ENCODE data around the gene IGF1R. TPM values are rescaled to one million over a fixed set of nuclear protein-coding genes. Genes with fewer than 3 reads are reported as not detected.
A peak's percentile ranks its signal among the peaks of the same experiment; 100 is the strongest.

The IGF1R gene
- total RNA-seq, 2 donors from 2014 or later: 27.3 to 56.2 TPM

DNA sequence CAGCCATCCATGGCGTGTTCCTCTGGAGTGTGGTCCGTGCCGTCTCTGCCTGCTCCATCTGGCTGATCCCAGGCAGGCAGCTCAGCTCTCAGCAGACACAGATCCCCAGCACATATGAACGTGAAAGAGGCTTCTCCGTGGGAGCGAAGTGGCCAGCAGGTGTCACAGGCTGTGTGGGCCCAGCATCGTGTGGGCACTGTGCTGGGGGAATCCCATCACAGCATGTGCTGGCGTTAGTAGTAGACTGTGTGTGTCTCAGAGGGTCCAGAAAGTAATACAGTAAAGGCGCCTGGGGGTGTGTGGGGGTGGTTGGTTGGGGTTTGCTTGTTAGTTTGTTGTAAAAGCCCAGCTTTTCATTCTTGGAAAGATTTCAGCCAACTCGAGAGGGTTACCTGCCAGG is 147.6 kb downstream of the IGF1R start:
- DNase-seq (no peak), ATAC-seq (no peak)
- intact Hi-C loops (cut with DNase I): no loop called here

GRCh38 chr15:98796685-98797357 is 148.5 kb downstream of the IGF1R start:
- intact Hi-C loops (cut with DNase I): no loop called here
- no peak for ATAC-seq
- no peak for DNase-seq

DNA sequence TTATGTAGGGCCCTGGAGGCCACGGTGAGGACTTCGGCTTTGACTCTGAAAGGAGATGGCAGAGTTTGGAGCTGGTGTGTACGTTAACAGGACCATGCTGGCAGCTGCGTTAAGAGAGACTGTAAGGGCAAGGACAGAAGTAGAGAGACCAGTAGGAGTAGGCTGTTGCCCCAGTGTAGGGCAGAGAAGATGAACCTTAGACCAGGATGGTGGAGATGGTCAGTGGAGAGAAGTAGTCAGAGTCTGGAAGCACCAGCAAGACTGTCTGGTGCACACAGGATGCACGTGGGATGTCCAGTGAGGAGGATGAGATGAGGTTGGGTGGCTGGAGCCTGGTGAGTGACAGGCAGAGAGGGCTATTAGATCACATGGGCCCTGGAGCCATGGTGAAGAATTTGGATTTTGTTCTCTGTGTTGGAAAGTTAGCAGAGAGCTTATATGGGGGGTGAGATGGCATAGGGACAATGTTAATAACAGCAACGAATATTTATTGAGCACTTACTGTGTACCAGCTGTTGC is 150.1 kb downstream of the IGF1R start:
- ATAC-seq (no peak), DNase-seq (no peak)
- intact Hi-C loops (cut with DNase I): no loop called here

GRCh38 chr15:98799461-98800390 is 151.4 kb downstream of the IGF1R start:
- DNase-seq (no peak), ATAC-seq (peak in 1 of 2 donors; percentile 51)
- intact Hi-C loops (cut with DNase I): no loop called here

DNA sequence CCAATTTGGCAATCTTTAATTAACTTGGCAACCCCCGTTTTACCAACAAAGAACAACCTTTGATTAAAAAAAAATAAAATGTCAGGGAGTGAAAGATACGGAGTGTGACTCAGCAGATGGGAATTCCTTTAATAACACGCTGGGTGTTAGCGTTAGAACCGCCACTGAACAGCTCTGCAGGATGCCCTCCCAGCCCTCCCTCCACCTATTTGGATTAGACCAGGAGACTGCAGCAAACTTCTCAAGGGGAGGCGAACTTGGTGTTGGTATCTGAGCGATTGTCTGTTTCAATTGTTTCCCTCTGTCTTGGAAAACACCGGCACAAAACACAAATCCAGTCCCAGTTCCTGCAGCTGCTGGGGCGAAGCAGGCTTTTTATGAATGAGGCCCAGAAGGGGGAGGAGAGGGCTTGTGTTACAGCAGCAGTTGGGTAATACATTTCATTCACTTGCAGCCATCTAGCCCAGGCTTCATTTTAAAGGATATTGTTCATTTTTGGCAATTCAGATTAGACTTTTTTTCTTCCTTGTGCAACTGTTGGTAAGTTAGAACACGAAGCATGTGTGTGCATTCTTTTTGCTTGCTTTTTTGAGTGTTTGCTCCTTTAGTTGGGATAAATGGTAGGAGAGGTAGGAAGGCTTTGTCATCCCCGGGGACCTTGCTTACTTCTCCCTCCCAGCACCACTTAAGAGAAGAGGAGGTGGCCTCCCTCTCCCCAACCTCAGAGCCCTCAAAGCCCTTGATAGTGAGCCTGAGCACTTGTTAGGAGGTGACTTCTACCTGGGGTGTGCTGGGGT is 152.3 kb downstream of the IGF1R start:
- DNase-seq (peak; percentile 72), ATAC-seq (peak; percentile 87 to 95)
- intact Hi-C loops (cut with DNase I): no loop called here

DNA sequence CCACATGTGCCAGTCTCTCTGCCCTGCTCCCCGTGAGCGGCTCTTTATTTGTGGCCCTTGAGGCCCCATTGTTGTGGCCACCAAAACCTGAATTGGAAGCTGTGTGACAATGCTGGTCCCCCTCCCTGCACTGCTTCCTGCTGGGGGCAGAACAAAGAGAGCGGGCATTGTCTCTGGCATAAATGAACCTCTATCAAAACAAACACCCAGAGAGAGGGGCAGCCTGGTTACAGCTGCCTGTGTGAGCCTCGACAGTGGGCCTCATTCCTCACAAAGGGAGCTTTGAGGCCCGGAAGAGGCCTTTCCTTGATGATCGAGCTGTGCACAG is 152.9 kb downstream of the IGF1R start:
- DNase-seq: no peak
- intact Hi-C loops (cut with DNase I): no loop called here
- ATAC-seq: no peak

DNA sequence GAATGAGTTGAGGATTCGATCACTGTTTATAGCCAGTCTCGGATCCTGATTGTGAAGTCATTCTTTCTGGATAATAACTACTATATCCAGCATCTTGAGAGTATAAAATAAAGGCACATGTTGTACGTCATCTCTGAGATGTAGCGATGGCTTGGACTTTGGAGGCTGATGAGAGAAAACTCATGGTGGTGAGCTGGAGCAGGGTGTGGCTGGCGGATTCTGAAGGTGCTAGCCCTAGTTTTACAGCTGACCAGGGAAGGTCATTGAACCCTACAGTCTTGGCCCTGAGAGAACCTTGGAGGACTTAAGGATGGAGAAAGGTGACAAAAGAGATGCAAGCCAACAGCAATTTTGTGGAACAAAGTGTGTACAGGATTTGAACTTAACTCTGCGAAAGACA is 153.8 kb downstream of the IGF1R start:
- no peak for DNase-seq
- intact Hi-C loops (cut with DNase I): no loop called here
- ATAC-seq: no peak

DNA sequence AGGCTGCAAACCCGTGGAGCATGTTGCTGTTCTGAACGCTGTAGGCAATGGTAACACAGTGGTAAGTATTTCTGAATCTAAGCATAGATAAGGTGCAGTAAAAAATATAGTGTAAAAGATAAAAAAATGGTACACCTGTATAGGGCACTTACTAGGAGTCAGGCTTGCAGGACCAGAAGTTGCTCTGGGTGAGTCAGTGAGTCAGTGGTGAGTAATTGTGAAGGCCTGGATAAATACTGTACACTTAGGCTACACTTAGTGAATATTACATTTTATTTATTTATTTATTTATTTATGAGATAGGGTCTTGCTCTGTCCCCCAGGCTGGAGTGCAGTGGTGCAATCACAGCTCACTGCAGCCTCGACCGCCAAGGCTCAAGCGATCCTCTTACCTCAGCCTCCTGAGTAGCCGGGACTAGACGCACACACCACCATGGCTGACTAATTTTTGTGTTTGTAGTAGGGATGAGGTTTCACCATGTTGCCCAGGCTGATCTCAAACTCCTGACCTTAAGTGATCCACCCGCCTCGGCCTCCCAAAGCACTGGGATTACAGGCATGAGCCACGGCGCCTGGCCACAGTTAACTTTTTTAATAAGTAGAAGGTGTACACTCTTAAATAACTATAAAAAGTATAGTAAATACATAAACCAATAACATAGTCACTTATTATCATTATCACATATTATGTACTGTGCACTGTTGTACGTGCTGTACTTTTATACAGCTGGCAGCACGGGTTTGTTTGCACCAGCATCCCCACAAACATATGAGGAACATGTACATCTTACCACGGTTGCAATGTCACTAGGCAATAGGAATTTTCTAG is 155.1 kb downstream of the IGF1R start:
- no peak for DNase-seq
- no peak for ATAC-seq
- intact Hi-C loops (cut with DNase I): no loop called here

- intact Hi-C loops (cut with DNase I): no loop called here
- DNase-seq (no peak), ATAC-seq (no peak)
Observed at GRCh38 chr15:98804057-98804380, 155.7 kb downstream of the IGF1R start.

- intact Hi-C loops (cut with DNase I): no loop called here
- ATAC-seq: no peak
Observed at GRCh38 chr15:98805434-98806274, 157.3 kb downstream of the IGF1R start.

DNA sequence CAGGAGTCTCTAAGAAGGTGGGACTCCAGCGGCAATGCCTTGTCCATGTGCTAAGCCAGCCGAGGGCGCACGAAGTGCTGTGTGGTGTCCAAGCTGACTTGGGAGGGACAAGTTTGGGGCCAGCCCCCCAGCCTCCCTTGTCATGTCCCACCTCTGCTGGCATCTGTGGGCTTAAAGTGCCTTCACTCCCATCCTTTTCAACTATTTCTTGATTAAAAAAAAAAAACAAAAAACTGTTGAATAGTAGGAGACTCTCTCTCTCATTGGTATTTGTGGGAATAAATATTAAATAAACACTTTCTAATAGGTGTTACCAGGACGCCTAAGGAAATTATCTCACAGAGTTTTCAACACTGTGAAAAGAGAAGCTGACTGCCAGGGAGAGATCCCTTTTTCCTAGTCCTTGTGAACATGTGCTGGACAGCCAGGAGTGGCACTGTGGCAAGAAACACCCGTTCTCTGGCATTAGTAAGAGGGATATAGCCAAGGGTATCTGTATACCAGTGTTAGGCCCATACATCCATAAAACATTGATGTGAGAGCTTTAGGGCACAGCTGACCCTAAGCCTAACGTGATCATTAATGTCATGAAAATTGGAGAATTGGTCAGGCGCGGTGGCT is 158.0 kb downstream of the IGF1R start:
- ATAC-seq: peak in 1 of 2 donors; percentile 39

More at GRCh38 chr15:98805434-98806274, 157.3 kb downstream of the IGF1R start:
- no peak for DNase-seq

GRCh38 chr15:98807262-98807661 is 158.9 kb downstream of the IGF1R start:
- peak; percentile 17 to 36 for ATAC-seq

More for the DNA sequence above, 158.0 kb downstream of the IGF1R start:
- no peak for DNase-seq
- intact Hi-C loops (cut with DNase I): no loop called here

DNA sequence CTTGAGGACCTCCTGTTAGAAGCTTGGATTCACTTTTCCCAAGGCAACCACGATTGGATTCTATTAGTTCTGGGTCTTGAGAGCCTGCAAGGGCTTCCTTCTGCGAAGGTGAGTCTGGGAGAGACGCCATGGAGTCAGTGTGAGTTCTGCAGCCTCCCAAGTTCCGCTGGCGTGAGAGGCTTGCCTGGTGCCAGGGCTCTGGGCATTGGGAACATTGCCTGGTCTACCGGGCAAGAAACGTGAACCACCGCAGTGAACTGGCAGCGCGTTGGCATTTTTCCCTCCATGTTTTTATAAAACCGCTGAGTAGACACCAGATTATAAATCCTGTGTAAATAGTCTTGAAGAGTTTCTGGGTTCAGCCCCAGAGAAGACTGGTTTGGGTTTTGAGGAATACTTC is 160.9 kb downstream of the IGF1R start:
- peak in 1 of 2 donors; percentile 38 for ATAC-seq

More at GRCh38 chr15:98807262-98807661, 158.9 kb downstream of the IGF1R start:
- no peak for DNase-seq
- intact Hi-C loops (cut with DNase I): no loop called here

DNA sequence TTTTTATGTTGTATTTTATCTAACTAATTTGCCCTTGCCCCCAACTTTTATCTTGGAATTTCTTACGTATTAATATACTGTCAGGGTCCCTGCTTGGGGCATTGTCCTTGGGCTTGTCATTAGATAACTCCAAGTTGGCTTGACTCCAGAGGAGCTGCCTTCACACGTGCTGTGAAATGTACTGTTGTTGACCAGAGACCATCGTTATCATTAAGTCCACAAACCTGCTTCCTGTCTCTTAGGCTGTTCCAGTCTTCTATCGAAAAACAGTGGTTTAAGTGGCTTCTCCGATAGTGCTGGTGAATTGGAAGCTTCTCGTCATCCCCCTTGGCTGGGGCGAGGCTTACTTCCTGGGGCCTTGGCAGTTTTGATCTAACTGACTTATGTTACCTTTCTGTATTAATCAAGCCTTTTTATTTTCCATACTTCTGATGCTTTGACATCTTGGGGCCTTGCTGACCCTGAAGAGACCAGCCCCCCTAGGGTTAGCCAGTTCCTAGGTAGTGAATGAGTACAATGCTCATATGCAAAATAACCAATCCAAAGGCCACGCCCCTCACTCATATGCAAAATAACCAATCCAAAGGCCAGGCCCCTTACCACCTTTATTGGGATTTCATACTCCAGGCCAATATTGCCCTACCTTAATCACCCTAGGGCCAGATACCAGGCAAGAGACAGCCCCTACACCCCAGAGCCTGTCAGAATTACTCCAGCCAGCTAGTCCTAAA is 164.5 kb downstream of the IGF1R start:
- intact Hi-C loops (cut with DNase I): no loop called here
- ATAC-seq (peak; percentile 8 to 44), DNase-seq (no peak)

More for the DNA sequence above, 160.9 kb downstream of the IGF1R start:
- intact Hi-C loops (cut with DNase I): no loop called here
- no peak for DNase-seq

GRCh38 chr15:98813951-98814350 is 165.6 kb downstream of the IGF1R start:
- DNase-seq (no peak), ATAC-seq (no peak)
- intact Hi-C loops (cut with DNase I): no loop called here

GRCh38 chr15:98815207-98815606 is 166.9 kb downstream of the IGF1R start:
- DNase-seq: no peak
- ATAC-seq: no peak
- intact Hi-C loops (cut with DNase I): no loop called here

- no peak for DNase-seq
Observed at GRCh38 chr15:98817745-98818144, 169.4 kb downstream of the IGF1R start.

More at GRCh38 chr15:98817745-98818144, 169.4 kb downstream of the IGF1R start:
- intact Hi-C loops (cut with DNase I): no loop called here
- no peak for ATAC-seq
